LNCAP (cell line): Measurements from ENCODE around the gene BTN1A1.

Experiments used
- TF ChIP-seq, protein P1 (sequence below): fragments of 450-650 bp; IDR thresholded peaks from 2 replicates; pipeline ENCODE4 v1.5.1; 2017; ENCODE audit warnings: mild to moderate bottlenecking

Gene BTN1A1

DNA sequence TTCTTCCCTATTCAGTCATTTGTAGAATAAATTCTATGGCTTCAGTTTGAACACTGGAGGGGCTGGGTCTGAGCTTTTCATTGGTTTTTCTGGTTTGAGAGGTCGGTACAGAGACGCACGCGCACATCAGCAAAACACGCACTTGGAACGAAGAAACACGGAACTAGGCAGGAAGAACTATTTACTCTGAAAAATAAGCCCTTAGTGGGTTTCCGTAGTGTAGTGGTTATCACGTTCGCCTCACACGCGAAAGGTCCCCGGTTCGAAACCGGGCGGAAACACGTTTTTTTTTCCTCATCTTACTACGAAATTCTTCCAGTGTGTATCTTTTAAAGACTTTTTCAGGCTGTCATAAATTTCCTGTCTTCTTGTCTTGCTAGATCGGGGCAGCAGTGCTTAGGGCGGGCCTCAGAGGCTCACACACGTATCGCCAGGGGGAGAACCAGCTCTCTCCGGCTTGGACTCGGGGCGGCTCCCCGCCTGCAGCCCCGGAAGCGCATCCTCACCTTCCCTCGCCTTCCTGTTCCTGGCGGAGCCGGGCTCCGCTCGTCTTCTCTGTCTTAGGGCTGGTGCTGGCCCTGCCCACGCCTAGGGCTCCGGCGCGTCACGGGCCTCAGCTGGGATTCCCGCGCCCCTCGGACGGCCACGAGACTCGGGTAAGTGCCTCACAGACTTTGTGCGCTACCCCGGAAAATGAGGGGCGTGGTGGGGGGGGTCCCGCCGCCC, 37.9 kb downstream of the BTN1A1 start, which contains the start of gene HMGN4:
HMGN4 (plus strand) TSS at position 521 of the 726 bp plus-strand sequence. CDS start 6,841 bp downstream, outside the sequence.
- TF ChIP-seq, protein P1, sequence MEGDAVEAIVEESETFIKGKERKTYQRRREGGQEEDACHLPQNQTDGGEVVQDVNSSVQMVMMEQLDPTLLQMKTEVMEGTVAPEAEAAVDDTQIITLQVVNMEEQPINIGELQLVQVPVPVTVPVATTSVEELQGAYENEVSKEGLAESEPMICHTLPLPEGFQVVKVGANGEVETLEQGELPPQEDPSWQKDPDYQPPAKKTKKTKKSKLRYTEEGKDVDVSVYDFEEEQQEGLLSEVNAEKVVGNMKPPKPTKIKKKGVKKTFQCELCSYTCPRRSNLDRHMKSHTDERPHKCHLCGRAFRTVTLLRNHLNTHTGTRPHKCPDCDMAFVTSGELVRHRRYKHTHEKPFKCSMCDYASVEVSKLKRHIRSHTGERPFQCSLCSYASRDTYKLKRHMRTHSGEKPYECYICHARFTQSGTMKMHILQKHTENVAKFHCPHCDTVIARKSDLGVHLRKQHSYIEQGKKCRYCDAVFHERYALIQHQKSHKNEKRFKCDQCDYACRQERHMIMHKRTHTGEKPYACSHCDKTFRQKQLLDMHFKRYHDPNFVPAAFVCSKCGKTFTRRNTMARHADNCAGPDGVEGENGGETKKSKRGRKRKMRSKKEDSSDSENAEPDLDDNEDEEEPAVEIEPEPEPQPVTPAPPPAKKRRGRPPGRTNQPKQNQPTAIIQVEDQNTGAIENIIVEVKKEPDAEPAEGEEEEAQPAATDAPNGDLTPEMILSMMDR, result no peak

DNA sequence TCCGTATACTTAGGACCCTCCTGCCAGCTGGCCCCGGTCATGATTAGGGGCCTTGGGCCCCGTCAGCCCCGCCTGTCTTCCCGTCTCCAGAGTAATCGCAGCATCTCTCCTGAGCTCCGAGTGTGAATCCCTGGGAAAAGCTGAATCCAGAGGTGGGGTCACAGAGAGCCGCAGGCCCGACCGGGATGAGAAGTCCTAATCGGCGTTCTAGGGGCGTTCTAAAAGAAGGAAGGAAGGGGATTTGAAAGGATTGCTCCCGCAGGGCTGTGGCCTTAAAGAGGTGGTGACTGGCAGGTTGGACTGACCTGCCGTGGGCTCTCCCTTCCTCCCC, 38.4 kb downstream of the BTN1A1 start:
- TF ChIP-seq, protein P1, result no peak

DNA sequence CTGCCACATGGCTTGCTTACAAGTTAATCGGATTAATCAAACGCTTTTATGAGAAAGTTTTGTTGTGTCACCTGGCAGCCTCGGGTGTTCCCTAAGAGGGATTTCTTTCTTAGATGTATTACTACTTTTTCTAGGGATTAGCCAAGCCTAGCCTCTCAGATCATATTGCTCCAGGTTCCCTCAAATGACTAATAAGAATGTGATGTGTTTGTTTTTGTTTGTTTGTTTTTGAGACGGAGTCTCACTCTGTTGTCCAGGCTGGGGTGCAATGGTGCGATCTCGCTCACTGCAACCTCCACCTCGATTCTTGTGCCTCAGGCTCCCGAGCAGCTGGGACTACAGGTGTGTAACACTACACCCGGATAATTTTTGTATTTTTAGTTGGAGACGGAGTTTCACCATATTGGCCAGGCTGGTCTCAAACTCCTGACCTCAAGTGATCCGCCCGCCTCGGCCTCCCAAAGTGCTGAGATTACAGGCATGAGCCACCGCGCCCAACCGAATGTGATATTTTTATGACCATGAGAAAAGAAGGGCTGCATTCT, 39.0 kb downstream of the BTN1A1 start:
- TF ChIP-seq, protein P1, result no peak

DNA sequence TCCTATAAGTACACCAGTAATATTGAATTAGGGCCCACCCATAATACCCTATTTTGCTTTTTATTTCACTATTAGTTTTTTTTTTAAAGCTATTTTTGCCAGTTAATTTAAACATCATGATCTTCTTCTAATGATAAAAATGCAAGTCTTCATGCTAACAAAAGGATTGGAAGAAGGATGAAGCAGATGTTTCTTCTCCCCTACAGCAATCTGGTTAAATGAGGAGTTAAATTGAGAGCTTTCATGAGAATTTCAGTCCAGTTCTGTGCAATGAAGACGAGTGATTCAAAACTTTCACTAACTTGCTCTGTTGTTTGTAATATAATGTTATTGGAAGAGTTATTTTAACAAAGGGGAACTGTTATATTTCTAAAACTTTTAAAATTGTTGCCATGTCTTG, 41.5 kb downstream of the BTN1A1 start:
- TF ChIP-seq, protein P1, result no peak

DNA sequence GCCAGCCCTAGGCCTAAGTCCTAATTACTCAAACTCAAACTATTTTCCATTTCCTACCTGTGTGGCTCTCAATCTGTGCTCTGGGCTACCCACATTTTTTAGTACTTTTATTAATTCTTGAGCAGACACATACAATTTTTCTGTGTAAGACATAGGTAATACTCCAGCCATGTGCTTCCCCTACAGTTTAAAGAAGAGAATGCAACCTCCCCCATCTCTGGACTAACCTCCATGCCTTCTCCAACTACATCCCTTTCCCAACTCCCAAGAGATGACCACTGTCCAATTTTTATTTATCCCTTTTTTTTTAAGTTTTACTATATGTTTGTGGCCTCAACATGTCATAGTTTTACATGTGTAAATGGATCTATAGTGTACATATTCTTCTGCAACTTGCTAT, 43.9 kb downstream of the BTN1A1 start:
- TF ChIP-seq, protein P1, result no peak

DNA sequence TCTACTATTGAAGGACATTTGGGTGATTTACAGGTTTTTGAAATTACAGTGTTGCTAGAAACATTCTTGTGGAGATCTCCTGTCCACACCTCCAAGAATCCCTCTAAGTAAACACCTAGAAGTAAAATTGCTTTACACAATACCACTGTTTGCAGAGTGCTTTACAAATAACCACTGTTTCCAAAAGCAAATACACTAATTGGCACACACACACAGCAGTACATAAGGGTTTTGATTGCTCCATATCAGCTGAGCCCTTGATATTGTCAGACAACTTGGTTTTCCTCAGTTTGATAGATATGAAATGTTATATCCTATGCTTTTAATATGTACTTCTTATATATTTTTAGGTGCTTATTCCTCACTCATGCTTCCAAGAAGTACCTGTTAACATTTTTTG, 44.4 kb downstream of the BTN1A1 start:
- TF ChIP-seq, protein P1, result no peak

DNA sequence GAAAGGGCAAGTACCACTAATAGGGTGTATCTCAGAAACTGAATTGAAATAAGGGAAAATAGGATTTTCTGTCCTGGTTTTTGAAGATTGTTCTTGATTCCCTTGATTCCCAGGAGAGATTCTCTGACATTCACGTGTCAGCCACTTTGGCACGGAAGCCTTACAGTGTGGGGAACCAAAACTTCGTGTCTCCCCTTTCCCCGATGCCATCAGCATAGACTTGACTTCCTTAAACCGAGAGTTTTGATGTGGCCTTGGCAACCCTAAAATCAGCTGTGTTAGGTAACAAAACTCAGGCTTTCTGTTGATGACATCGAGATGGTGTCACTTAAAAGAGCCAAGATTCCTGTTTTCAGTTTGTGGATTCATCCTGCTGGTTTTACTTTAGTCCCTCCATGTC, 45.5 kb downstream of the BTN1A1 start:
- TF ChIP-seq, protein P1, result no peak
